Subcutaneous adipose tissue (tissue), 4 donors: ENCODE measurements around the gene DUSP1. TPM values are rescaled to one million over a fixed set of nuclear protein-coding genes. Genes with fewer than 3 reads are reported as not detected.

ENCODE experiments used
- total RNA-seq, 4 donors: library from RNA; depleted of rRNA; stranded (reverse); fragments of >200 nt; gene quantifications; one replicate each; pipeline ENCODE4 v1.1.0, GENCODE V29; 2016
- TF ChIP-seq, protein P1 (sequence below): fragments of 450-650 bp; IDR thresholded peaks from one replicate; pipeline ENCODE4 v1.5.1; 2016; ENCODE audit warnings: low read depth, mild to moderate bottlenecking, control low read depth, antibody characterized with exemption, moderate library complexity

The DUSP1 gene, protein sequence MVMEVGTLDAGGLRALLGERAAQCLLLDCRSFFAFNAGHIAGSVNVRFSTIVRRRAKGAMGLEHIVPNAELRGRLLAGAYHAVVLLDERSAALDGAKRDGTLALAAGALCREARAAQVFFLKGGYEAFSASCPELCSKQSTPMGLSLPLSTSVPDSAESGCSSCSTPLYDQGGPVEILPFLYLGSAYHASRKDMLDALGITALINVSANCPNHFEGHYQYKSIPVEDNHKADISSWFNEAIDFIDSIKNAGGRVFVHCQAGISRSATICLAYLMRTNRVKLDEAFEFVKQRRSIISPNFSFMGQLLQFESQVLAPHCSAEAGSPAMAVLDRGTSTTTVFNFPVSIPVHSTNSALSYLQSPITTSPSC
- total RNA-seq, result 1,000 to 10,000 TPM in 2 of 4 donors, 100 to 1,000 TPM in 2; 742 to 1,576 (median 1,059) TPM

DNA sequence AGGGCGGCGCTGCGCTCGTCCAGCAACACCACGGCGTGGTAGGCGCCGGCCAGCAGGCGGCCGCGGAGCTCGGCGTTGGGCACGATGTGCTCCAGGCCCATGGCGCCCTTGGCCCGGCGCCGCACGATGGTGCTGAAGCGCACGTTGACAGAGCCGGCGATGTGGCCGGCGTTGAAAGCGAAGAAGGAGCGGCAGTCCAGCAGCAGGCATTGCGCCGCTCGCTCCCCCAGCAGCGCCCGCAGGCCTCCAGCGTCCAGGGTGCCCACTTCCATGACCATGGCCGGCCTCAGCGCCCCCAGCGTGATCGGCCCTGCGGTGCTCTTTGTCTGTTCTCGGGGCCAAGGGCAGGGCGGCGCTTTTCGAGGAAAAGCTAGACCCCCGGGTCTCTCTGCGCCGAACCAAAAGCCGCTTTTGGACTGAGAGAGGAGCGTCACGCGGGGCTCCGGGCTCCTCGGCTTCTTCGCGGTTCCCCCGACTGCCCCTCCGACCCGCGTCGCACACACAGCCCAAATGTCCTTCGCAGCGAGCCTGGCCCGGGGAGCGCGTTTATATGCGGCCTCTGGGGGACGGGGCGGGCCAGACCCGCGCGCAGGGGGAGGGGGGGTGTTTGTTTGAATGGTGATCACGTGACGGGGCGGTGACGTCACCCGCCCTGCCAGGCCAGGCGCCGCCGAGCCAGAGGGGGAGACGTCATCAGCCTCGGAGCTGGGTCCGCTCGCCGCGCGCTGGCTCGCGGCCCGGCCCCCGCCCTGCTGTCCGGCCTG is at the start of gene DUSP1:
Gene DUSP1 (minus strand): TSS at position 521 of the 764 bp plus-strand sequence. CDS start 243 bp downstream, at position 278.
- TF ChIP-seq, protein P1, sequence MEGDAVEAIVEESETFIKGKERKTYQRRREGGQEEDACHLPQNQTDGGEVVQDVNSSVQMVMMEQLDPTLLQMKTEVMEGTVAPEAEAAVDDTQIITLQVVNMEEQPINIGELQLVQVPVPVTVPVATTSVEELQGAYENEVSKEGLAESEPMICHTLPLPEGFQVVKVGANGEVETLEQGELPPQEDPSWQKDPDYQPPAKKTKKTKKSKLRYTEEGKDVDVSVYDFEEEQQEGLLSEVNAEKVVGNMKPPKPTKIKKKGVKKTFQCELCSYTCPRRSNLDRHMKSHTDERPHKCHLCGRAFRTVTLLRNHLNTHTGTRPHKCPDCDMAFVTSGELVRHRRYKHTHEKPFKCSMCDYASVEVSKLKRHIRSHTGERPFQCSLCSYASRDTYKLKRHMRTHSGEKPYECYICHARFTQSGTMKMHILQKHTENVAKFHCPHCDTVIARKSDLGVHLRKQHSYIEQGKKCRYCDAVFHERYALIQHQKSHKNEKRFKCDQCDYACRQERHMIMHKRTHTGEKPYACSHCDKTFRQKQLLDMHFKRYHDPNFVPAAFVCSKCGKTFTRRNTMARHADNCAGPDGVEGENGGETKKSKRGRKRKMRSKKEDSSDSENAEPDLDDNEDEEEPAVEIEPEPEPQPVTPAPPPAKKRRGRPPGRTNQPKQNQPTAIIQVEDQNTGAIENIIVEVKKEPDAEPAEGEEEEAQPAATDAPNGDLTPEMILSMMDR, result no peak

DNA sequence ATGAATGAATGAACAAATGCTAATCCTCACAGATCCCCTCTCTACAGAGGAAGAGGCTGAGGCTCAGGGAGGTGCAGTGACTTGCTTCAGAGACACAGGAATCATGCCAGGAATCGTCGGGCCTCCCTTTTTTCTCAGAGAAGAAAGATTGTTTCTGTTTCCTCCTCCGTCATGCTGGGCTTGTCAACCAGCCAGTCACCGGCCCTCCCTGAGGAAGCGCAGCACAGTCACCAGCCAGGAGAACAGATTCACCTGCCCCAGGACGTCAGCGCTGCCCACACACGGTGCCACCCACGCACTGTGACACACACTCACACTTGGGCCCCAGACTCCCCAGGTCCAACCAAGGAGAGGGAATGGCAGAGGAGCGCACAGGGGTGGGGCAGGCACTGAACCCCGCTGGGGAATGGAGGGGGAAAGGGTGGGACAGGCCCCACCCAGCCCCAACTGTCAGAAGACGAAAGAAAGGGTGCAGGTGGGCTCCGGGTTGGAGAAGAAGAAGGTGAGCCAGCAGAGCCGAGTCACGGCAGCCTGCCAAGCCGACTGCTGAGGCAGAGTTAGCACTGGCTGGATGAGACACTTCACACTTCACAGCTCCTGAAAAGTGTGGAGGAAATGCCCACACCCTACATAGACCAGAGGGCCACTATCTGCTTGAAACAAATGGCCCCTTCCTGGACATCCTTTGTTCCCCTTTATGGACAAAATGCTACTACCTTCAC is 49.2 kb upstream of the DUSP1 start:
- TF ChIP-seq, protein P1, result no peak

DNA sequence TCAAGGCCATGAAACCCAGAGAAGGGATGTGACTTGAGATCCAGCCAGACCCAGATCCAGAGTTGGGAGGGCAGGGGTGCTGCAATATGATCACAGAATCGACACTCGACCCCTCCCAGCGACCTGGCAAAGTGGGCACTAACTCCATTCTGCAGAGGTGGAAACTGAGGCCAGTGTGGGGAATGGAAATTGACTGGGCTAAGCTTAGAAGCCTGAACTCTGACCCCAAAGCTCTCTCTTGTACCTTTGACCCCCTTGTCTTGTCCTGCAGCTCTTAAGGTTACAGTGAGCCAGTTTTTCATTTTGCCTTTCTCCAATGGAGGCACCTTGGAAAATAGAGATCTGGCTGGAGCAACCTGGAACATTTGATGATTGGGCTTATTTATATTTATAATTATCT is 48.6 kb upstream of the DUSP1 start:
- TF ChIP-seq, protein P1, result no peak

DNA sequence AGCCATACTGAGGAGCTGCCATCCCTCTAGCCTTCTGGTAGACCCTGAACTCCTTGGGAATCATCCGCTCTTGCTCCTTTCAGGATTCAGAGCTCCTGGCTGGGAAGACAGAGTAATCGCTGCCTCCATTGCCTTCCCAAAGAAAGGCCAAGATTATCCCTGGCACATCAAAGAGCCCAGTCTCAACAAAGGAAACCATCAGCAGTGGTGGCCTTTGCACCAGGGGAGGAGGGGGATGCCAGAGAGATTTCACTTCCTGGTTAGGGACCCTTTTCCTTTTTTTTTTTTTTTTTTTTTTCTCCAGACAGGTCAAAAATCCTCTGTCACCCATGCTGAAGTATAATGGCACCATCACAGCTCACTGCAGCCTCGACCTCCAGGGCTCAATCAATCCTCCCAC is 47.1 kb upstream of the DUSP1 start:
- TF ChIP-seq, protein P1, result no peak

DNA sequence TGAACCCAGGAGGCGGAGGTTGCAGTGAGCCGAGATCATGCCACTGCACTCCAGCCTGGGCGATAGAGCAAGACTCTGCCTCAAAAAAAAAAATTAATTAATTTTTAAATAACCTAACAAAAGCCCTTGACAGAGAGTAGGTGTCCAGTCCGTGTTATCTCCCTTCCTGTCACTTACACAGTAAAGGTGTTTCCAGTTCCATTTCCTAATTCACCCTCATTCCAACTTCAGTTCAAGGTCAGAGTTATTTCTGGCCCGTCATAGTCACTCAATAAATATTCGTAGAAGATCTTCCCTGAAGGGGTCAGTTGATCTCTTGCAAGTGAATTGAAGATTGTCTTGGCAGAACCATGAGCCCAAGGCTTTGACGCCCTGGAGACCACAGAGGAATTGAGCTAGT is 46.7 kb upstream of the DUSP1 start:
- TF ChIP-seq, protein P1, result no peak

DNA sequence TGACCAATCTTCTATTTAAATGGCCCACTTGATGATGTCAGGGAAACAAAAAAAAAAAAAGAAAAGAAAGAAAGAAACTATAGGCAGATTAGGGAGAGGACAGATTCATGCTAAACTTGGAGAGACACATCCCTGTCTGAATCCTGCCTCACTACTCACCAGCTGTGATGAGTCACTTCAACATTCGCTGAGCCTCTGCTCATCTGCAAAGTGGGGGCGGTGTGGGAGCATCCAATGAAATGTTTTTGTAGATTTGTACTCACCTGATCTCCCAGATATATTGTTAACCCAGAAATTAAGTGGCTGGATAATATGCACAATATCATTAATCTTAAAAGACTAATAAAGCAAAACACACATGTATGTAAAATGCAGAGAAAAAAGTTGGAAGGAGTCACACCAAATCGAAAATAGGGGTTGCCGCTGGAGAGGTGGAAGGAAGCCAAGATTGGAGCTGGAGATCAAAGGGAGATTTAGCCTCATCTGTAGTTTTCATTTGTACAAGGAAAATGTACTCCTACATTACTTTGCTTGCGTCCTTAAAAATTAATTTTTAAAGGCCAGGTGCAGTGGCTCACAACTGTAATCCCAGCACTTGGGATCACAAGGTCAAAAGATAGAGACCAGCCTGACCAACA is 46.0 kb upstream of the DUSP1 start:
- TF ChIP-seq, protein P1, result no peak
